ENCODE data around the gene CCDC146. TPM values are rescaled to one million over a fixed set of nuclear protein-coding genes. Genes with fewer than 3 reads are reported as not detected.

CCDC146 gene
- polyA plus RNA-seq, 1 donor from 2014 or later: 13.0 TPM

DNA sequence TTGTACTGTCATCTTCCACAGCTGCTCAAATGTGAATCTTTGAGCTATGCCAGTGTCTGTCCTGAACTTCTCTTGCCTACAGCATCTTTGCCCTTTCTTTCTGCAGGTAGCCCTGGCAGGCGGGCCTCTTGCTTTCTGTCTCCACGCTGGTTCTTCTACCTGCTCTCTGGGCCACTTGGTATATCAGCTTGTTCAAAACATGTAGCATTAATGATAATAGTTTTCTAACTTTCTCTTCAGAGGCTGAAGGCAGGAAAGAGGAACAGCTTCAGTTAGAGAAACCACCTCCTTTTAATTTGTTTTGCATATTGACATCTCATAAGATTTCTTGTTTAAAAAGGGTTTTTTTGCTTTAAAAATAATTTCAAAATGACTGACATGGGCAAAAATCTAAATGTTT lies 78.1 kb downstream of the CCDC146 start:
- H4K20me1 ChIP-seq (ENCODE audit: insufficient read depth): no peaks in the 10 kb centered on the region
- H3F3A ChIP-seq (ENCODE audit: insufficient read depth, low read length, poor library complexity, severe bottlenecking): no peaks in the 10 kb centered on the region
- H3K4me2 ChIP-seq (ENCODE audit: low read length): no peak overlapping the region
- H3K27me3 ChIP-seq (ENCODE audit: insufficient read depth, low read depth, low read length): no peaks in the 10 kb centered on the region
- no peak overlapping the region for H3K4me3 ChIP-seq (ENCODE audit: low read length)
- no peak overlapping the region for H3K27ac ChIP-seq (ENCODE audit: low read length)
- H3K36me3 ChIP-seq (ENCODE audit: insufficient read depth, low read length): no peaks in the 10 kb centered on the region
- no peak overlapping the region for H3K9ac ChIP-seq (ENCODE audit: low read length)
- H3K79me2 ChIP-seq (replicated peaks; ENCODE audit: insufficient read depth, low read length): no peaks in the 10 kb centered on the region
- H2AFZ ChIP-seq (ENCODE audit: low read depth, low read length): no peak overlapping the region
- no peaks in the 10 kb centered on the region for H3K9me3 ChIP-seq (ENCODE audit: low read length)
- H3K9me2 ChIP-seq (ENCODE audit: insufficient read depth, low read length): no peaks in the 10 kb centered on the region
- TF ChIP-seq POLR2AphosphoS5 (IDR thresholded peaks at IDR 0.05): no peak
- TF ChIP-seq TAF1 (IDR thresholded peaks at IDR 0.05; ENCODE audit: low read depth): no peak
- TF ChIP-seq, protein P1, sequence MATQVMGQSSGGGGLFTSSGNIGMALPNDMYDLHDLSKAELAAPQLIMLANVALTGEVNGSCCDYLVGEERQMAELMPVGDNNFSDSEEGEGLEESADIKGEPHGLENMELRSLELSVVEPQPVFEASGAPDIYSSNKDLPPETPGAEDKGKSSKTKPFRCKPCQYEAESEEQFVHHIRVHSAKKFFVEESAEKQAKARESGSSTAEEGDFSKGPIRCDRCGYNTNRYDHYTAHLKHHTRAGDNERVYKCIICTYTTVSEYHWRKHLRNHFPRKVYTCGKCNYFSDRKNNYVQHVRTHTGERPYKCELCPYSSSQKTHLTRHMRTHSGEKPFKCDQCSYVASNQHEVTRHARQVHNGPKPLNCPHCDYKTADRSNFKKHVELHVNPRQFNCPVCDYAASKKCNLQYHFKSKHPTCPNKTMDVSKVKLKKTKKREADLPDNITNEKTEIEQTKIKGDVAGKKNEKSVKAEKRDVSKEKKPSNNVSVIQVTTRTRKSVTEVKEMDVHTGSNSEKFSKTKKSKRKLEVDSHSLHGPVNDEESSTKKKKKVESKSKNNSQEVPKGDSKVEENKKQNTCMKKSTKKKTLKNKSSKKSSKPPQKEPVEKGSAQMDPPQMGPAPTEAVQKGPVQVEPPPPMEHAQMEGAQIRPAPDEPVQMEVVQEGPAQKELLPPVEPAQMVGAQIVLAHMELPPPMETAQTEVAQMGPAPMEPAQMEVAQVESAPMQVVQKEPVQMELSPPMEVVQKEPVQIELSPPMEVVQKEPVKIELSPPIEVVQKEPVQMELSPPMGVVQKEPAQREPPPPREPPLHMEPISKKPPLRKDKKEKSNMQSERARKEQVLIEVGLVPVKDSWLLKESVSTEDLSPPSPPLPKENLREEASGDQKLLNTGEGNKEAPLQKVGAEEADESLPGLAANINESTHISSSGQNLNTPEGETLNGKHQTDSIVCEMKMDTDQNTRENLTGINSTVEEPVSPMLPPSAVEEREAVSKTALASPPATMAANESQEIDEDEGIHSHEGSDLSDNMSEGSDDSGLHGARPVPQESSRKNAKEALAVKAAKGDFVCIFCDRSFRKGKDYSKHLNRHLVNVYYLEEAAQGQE (IDR thresholded peaks at IDR 0.05; ENCODE audit: borderline replicate concordance): no peak
- TF ChIP-seq, protein P2, sequence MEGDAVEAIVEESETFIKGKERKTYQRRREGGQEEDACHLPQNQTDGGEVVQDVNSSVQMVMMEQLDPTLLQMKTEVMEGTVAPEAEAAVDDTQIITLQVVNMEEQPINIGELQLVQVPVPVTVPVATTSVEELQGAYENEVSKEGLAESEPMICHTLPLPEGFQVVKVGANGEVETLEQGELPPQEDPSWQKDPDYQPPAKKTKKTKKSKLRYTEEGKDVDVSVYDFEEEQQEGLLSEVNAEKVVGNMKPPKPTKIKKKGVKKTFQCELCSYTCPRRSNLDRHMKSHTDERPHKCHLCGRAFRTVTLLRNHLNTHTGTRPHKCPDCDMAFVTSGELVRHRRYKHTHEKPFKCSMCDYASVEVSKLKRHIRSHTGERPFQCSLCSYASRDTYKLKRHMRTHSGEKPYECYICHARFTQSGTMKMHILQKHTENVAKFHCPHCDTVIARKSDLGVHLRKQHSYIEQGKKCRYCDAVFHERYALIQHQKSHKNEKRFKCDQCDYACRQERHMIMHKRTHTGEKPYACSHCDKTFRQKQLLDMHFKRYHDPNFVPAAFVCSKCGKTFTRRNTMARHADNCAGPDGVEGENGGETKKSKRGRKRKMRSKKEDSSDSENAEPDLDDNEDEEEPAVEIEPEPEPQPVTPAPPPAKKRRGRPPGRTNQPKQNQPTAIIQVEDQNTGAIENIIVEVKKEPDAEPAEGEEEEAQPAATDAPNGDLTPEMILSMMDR (IDR thresholded peaks at IDR 0.05; ENCODE audit: poor library complexity, severe bottlenecking): no peak
- TF ChIP-seq MXI1 (conservative IDR thresholded peaks at IDR 0.05; ENCODE audit: poor library complexity, severe bottlenecking): no peak
- TF ChIP-seq SMC3 (conservative IDR thresholded peaks at IDR 0.05; ENCODE audit: poor library complexity): no peak
- no peak for TF ChIP-seq EZH2 (IDR thresholded peaks at IDR 0.05; ENCODE audit: borderline replicate concordance, insufficient read depth, low read length, poor library complexity, severe bottlenecking)
- TF ChIP-seq EP300 (conservative IDR thresholded peaks at IDR 0.05; ENCODE audit: poor library complexity, severe bottlenecking): no peak
- TF ChIP-seq RAD21 (conservative IDR thresholded peaks at IDR 0.05): no peak

DNA sequence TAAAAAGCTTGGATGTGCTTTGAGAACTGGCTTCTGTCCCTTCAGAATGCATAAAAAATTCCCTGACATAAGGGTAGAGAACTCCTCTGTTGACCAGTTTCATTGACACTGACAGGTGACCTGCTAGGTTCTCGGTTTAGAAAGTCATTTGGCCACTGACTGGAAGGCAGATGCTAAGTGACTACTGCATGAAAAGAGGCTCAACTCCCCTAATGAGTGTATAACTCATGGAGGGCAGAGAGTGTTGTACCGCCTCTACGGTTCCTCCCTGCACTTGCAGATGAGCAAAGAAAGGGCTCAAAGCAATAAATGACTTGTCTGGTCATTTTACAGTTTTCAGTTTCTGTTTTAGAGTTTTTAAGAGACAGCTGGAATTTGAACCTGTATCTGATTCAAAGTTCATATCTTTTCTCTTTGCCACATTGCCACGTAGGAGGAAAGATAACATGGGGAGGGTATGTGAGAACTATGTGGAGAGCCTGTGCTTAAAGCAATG lies 80.1 kb downstream of the CCDC146 start:
- Histone ChIP-seq H2AFZ (ENCODE audit: low read depth, low read length) (no peak overlapping the region), H3K9me2 (ENCODE audit: insufficient read depth, low read length) (no peaks in the 10 kb centered on the region), H3K9me3 (ENCODE audit: low read length) (no peaks in the 10 kb centered on the region), H3K4me2 (ENCODE audit: low read length) (no peak overlapping the region), H3K79me2 (replicated peaks; ENCODE audit: insufficient read depth, low read length) (no peaks in the 10 kb centered on the region), H3K9ac (ENCODE audit: low read length) (no peak overlapping the region), H3F3A (ENCODE audit: insufficient read depth, low read length, poor library complexity, severe bottlenecking) (no peaks in the 10 kb centered on the region), H3K27me3 (ENCODE audit: insufficient read depth, low read depth, low read length) (no peaks in the 10 kb centered on the region), H3K36me3 (ENCODE audit: insufficient read depth, low read length) (no peaks in the 10 kb centered on the region), H3K27ac (ENCODE audit: low read length) (no peak overlapping the region), H3K4me3 (ENCODE audit: low read length) (no peak overlapping the region), H4K20me1 (ENCODE audit: insufficient read depth) (no peaks in the 10 kb centered on the region)
- no peak for TF ChIP-seq RAD21 (conservative IDR thresholded peaks at IDR 0.05)

DNA sequence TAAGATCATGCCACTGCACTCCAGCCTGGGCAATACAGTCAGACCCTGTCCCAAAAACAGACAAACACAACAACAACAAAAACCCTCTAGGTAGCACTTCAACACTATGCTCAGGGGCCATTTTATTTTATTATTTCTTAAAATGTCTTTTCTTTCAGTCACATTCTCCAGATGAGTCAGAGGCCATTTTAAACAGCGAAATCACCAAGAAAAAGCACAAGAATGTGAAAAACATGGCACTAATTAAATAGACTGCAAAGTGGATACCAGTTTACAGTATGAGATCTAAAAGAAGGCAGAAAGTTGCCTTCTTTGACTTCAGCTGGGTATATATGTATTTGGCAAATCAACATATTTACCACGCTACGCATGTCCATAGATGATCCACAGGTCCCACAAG lies 83.3 kb downstream of the CCDC146 start:
- H3K4me3 ChIP-seq (ENCODE audit: low read length): no peak overlapping the region
- no peak overlapping the region for H2AFZ ChIP-seq (ENCODE audit: low read depth, low read length)
- no peak overlapping the region for H3K4me2 ChIP-seq (ENCODE audit: low read length)
- H3K27ac ChIP-seq (ENCODE audit: low read length): no peak overlapping the region
- H3K9ac ChIP-seq (ENCODE audit: low read length): no peak overlapping the region
- no peaks in the 10 kb centered on the region for H3F3A ChIP-seq (ENCODE audit: insufficient read depth, low read length, poor library complexity, severe bottlenecking)
- H3K9me3 ChIP-seq (ENCODE audit: low read length): peaks cover 13% of the 10 kb centered on the region
- TF ChIP-seq, protein P2 (IDR thresholded peaks at IDR 0.05; ENCODE audit: poor library complexity, severe bottlenecking): no peak
- H3K36me3 ChIP-seq (ENCODE audit: insufficient read depth, low read length): no peaks in the 10 kb centered on the region
- no peaks in the 10 kb centered on the region for H3K9me2 ChIP-seq (ENCODE audit: insufficient read depth, low read length)
- no peaks in the 10 kb centered on the region for H3K27me3 ChIP-seq (ENCODE audit: insufficient read depth, low read depth, low read length)
- H3K79me2 ChIP-seq (replicated peaks; ENCODE audit: insufficient read depth, low read length): no peaks in the 10 kb centered on the region
- no peaks in the 10 kb centered on the region for H4K20me1 ChIP-seq (ENCODE audit: insufficient read depth)

Data from neural cell (in vitro differentiated cells).